Activated CD8-positive, alpha-beta T cell treated with anti-CD3 and anti-CD28 coated beads for 36 hours (primary cell): ENCODE results near the gene MFSD6. TPM values are rescaled to one million over a fixed set of nuclear protein-coding genes. Genes with fewer than 3 reads are reported as not detected.

ENCODE experiments used
- ATAC-seq: fragments of 200-7000 bp; cut with Tn5 transposase; one replicate; pipeline ENCODE4 v1.10.0; 2021; ENCODE audit warnings: mild to moderate bottlenecking, moderate library complexity
- CTCF ChIA-PET: fragments of 350-600 bp; sonication (Branson Sonifier 250); formaldehyde crosslinking; loops from one replicate; lab custom pipeline; 2021; ENCODE audit warnings: antibody characterized with exemption; lab: Charles Lee
- POLR2A ChIA-PET: fragments of 350-600 bp; sonication (Branson Sonifier 250); formaldehyde crosslinking; loops from one replicate; lab custom pipeline; 2021; ENCODE audit warnings: antibody characterized with exemption; lab: Charles Lee
- DNase-seq: peaks from one replicate; pipeline ENCODE4 v3.0.0-alpha.2; 2020
- H3K27ac Mint-ChIP-seq: one replicate; pipeline ENCODE4 v1.8.0; 2021; ENCODE audit warnings: mild to moderate bottlenecking, mixed read lengths
- H3K27me3 Mint-ChIP-seq: one replicate; pipeline ENCODE4 v1.8.0; 2021; ENCODE audit warnings: mixed read lengths
- H3K36me3 Mint-ChIP-seq: one replicate; pipeline ENCODE4 v1.8.0; 2021; ENCODE audit warnings: low read depth, mixed read lengths
- H3K4me1 Mint-ChIP-seq: one replicate; pipeline ENCODE4 v1.8.0; 2021; ENCODE audit warnings: low read depth, mixed read lengths
- H3K4me3 Mint-ChIP-seq: one replicate; pipeline ENCODE4 v1.8.0; 2021; ENCODE audit warnings: mild to moderate bottlenecking, moderate library complexity, mixed read lengths
- H3K9me3 Mint-ChIP-seq: one replicate; pipeline ENCODE4 v1.8.0; 2021; ENCODE audit warnings: mixed read lengths
- intact Hi-C: fragments of 100-400 bp; cut with micrococcal nuclease; formaldehyde crosslinking; loops from one replicate; pipeline ENCODE4 v1.10.0; 2022
- total RNA-seq, 2 experiments: library from RNA; stranded (reverse); gene quantifications; one replicate each; pipeline ENCODE4 v1.2.3, GENCODE V29; 2021
- TF ChIP-seq, protein P1 (sequence below): fragments of 200-600 bp; IDR thresholded peaks from one replicate; pipeline ENCODE4 v1.8.0; 2022; ENCODE audit warnings: antibody characterized with exemption, mild to moderate bottlenecking

The MFSD6 gene
- total RNA-seq, 2 experiments from 2014 or later: 31.5 to 32.8 TPM

DNA sequence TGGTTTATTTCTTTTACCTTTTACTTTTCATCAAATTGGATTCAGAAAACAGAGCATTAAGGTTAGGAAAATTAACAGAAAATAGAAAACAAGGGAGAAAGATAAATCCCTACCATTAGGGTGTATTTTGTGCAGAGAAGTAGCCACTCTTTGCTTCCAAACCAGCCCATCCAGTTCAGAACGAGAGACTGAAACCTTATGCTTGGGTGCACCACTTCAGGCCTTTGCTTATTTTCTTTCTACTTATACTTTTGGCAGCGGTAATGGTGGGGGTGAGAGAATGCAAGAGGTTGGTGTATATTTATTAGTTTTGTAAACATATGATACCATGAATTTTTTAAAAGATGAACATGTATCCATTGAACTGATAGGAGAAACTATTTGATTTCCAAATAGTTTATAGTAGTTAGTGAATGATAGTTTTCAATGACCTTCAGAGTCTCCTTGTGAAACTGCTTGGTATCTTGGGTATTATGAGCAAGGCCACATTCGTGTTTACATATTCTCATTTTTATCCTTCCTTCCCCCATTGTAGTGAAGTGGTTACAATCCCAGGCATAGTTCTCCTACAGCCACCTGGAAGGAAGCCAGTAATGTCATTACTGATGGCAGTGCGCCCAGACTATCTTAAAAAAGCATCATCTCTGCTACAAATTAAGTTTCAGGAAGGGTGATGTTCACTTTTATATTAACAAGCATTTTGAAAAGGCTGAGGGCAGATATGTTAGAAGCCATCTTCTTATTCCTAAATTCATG is 60.8 kb downstream of the MFSD6 start:
- ATAC-seq (no peak), DNase-seq (no peak)
- intact Hi-C loops: no loop called here
- Mint-ChIP-seq H3K36me3 (peaks cover 45% of the 10 kb centered on the region), H3K4me1 (peaks cover 49% of the 10 kb centered on the region), H3K9me3 (peaks cover 4% of the 10 kb centered on the region), H3K27ac (peak overlapping the region; percentile 19), H3K4me3 (no peak overlapping the region), H3K27me3 (no peaks in the 10 kb centered on the region)
- POLR2A ChIA-PET: interaction anchor here (1.4 kb wide), 1 partner anchor 8 kb away, joined by 4 read pairs; no protein-coding TSS in a partner anchor
- TF ChIP-seq, protein P1, sequence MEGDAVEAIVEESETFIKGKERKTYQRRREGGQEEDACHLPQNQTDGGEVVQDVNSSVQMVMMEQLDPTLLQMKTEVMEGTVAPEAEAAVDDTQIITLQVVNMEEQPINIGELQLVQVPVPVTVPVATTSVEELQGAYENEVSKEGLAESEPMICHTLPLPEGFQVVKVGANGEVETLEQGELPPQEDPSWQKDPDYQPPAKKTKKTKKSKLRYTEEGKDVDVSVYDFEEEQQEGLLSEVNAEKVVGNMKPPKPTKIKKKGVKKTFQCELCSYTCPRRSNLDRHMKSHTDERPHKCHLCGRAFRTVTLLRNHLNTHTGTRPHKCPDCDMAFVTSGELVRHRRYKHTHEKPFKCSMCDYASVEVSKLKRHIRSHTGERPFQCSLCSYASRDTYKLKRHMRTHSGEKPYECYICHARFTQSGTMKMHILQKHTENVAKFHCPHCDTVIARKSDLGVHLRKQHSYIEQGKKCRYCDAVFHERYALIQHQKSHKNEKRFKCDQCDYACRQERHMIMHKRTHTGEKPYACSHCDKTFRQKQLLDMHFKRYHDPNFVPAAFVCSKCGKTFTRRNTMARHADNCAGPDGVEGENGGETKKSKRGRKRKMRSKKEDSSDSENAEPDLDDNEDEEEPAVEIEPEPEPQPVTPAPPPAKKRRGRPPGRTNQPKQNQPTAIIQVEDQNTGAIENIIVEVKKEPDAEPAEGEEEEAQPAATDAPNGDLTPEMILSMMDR: no peak
- CTCF ChIA-PET: no interaction called here

DNA sequence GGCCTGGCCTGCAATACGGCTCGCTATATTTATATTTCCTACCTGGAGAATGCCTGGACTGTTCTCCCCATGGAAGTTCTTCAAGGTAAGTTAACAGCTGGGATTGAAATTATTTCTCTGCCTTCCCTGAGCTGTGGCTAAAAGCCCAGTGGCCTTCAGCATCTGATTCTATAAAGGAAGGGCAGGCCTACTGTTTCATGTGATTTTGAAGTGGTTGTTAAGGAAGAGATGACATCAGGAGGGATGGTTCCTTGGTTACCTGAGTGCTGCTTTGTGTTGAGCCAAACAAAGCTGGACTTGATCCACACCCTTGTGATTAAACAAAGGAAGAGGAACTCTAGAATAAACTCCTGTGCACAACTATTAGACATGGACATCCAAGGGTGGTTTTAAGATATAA is 61.6 kb downstream of the MFSD6 start:
- no peaks in the 10 kb centered on the region for H3K27me3 Mint-ChIP-seq
- no peak for ATAC-seq
- POLR2A ChIA-PET: interaction anchor here (1.4 kb wide), 1 partner anchor 9 kb away, joined by 4 read pairs; no protein-coding TSS in a partner anchor
- CTCF ChIA-PET: interaction anchor here (1.2 kb wide), 1 partner anchor 22 kb away, joined by 5 read pairs; no protein-coding TSS in a partner anchor
- no peak overlapping the region for H3K27ac Mint-ChIP-seq
- intact Hi-C loops: no loop called here
- DNase-seq: no peak
- peaks cover 46% of the 10 kb centered on the region for H3K36me3 Mint-ChIP-seq
- peaks cover 41% of the 10 kb centered on the region for H3K4me1 Mint-ChIP-seq
- TF ChIP-seq, protein P1: no peak
- no peak overlapping the region for H3K4me3 Mint-ChIP-seq
- peaks cover 4% of the 10 kb centered on the region for H3K9me3 Mint-ChIP-seq

DNA sequence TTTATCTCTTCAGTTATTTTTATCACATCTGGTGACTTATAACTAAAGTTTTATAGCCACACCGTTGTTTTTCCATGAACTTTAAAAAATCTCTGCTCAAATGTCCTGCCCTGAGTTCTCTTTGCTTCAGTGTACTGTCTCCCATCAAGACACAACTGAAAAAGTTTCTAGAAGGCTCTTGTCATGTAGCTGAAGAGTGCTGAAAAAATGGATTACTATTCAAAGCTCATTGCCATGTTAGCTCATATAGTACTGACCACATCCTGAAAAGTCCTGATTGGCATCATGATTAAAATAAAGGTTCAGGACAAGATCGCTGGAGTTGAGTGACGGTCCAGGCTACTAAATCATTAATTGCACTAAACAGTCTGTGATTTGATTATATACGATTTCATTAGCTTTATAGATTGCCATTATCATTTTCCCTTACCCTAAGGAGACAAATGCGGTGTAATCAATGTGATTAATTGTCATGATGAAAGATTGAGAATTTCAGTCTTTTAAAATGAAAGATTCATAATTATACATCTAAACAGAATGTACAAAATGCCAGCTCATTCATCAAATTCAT is 62.2 kb downstream of the MFSD6 start:
- Mint-ChIP-seq H3K36me3 (peaks cover 46% of the 10 kb centered on the region), H3K27ac (no peak overlapping the region), H3K9me3 (peaks cover 4% of the 10 kb centered on the region), H3K27me3 (no peaks in the 10 kb centered on the region), H3K4me1 (peaks cover 36% of the 10 kb centered on the region), H3K4me3 (no peak overlapping the region)
- POLR2A ChIA-PET: interaction anchor here (1.4 kb wide), 1 partner anchor 9 kb away, joined by 4 read pairs; no protein-coding TSS in a partner anchor
- CTCF ChIA-PET: interaction anchor here (1.2 kb wide), 1 partner anchor 23 kb away, joined by 5 read pairs; no protein-coding TSS in a partner anchor
- DNase-seq (no peak), ATAC-seq (no peak)
- TF ChIP-seq, protein P1: no peak
- intact Hi-C loops: no loop called here

DNA sequence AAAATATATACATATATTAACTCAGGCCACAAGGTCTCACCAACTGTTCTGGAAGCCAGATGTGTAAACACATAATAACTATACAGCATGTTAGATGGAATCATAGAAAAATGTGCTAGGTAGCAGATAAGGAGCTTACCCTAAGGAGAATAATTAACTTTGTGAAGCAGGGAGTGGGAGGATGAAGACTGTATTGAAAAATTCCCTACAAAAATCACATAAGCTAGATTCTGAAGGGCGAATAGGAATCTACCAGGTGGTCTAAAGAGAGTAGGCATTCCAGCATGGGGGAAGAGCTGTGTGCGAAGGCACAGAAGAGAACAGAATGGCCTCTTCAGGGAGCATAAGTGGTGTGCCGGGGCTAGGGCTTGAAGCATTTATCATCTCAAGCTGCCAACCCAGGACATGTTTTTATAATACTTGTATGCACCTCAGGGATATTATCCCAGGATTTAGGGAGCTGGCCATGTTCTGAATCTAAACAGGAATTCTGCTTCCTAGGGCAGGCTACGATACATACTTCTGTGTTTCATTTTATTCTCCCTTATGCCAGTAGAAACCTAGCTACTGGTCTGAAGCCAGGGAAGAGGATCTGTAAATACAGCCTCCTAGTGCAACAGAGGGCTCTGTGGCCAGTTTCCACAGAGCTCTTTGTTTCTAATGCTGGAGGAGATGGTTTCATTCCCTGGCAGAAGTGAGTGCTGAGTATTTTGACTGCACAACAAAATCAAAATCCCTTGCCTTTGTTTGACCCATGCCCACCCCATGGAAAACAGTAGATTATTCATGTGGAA is 69.7 kb downstream of the MFSD6 start:
- TF ChIP-seq, protein P1: no peak
- ChIA-PET POLR2A (interaction anchor here (0.6 kb wide), 1 partner anchor 135 kb away, joined by 3 read pairs; the partner anchor contains the start of gene INPP1), CTCF (interaction anchor here (0.7 to 1.3 kb wide), 5 partner anchors 11 to 303 kb away, joined by 3 to 5 read pairs (median 3); no protein-coding TSS in a partner anchor)
- peaks cover 7% of the 10 kb centered on the region for H3K4me1 Mint-ChIP-seq
- no peak for DNase-seq
- intact Hi-C loops: no loop called here
- ATAC-seq: no peak
- H3K4me3 Mint-ChIP-seq: no peak overlapping the region
- peaks cover 2% of the 10 kb centered on the region for H3K9me3 Mint-ChIP-seq
- no peak overlapping the region for H3K27ac Mint-ChIP-seq
- no peaks in the 10 kb centered on the region for H3K27me3 Mint-ChIP-seq
- H3K36me3 Mint-ChIP-seq: peaks cover 24% of the 10 kb centered on the region
